SK-N-SH treated with all-trans-retinoic acid at 6 μM for 48 hours (cell line): ENCODE data around the gene NYAP2.

ENCODE experiments used
- ATAC-seq: fragments of 200-7000 bp; cut with Tn5 transposase; 3 replicates; pipeline ENCODE4 v1.9.1; 2020; ENCODE audit warnings: mild to moderate bottlenecking, moderate library complexity
- ARNTL ChIP-seq: fragments of 450-650 bp; formaldehyde crosslinking; IDR thresholded peaks from 2 replicates; pipeline ENCODE4 v1.5.0; 2020; ENCODE audit warnings: low read depth, mild to moderate bottlenecking, moderate library complexity, borderline replicate concordance
- BACH2 ChIP-seq: fragments of 250-450 bp; sonication (Bioruptor Pico); IDR thresholded peaks from 2 replicates; pipeline ENCODE4 v1.9.0; 2021; ENCODE audit warnings: mild to moderate bottlenecking, borderline replicate concordance
- CSDC2 ChIP-seq: fragments of 250-450 bp; sonication (Bioruptor Pico); IDR thresholded peaks from 2 replicates; pipeline ENCODE4 v1.5.0; 2020; ENCODE audit warnings: mild to moderate bottlenecking, moderate library complexity
- CSRNP3 ChIP-seq: fragments of 250-450 bp; sonication (Bioruptor Pico); IDR thresholded peaks from 2 replicates; pipeline ENCODE4 v1.5.1; 2021; ENCODE audit warnings: mild to moderate bottlenecking, moderate library complexity
- GLIS3 ChIP-seq: fragments of 250-450 bp; sonication (Bioruptor Pico); IDR thresholded peaks from 2 replicates; pipeline ENCODE4 v1.5.0; 2020; ENCODE audit warnings: mild to moderate bottlenecking, moderate library complexity
- ISL1 ChIP-seq: fragments of 250-450 bp; sonication (Bioruptor Pico); IDR thresholded peaks from 2 replicates; pipeline ENCODE4 v2.1.2; 2022; ENCODE audit warnings: mild to moderate bottlenecking, moderate library complexity
- POU6F1 ChIP-seq: fragments of 250-450 bp; sonication (Bioruptor Pico); IDR thresholded peaks from 2 replicates; pipeline ENCODE4 v1.8.0; 2021; ENCODE audit warnings: low read depth, mild to moderate bottlenecking, moderate library complexity, borderline replicate concordance
- PPARA ChIP-seq: fragments of 250-450 bp; sonication (Bioruptor Pico); IDR thresholded peaks from 2 replicates; pipeline ENCODE4 v1.5.0; 2020; ENCODE audit warnings: mild to moderate bottlenecking, borderline replicate concordance
- RARB ChIP-seq: fragments of 250-450 bp; sonication (Bioruptor Pico); IDR thresholded peaks from 2 replicates; pipeline ENCODE4 v1.8.0; 2021; ENCODE audit warnings: mild to moderate bottlenecking, moderate library complexity
- TCF4 ChIP-seq: fragments of 250-450 bp; sonication (Bioruptor Pico); IDR thresholded peaks from 2 replicates; pipeline ENCODE4 v1.8.0; 2021; ENCODE audit warnings: mild to moderate bottlenecking, moderate library complexity, borderline replicate concordance
- TOX ChIP-seq: fragments of 250-450 bp; sonication (Bioruptor Pico); IDR thresholded peaks from 2 replicates; pipeline ENCODE4 v1.8.0; 2021; ENCODE audit warnings: mild to moderate bottlenecking, moderate library complexity, borderline replicate concordance
- ZC3H10 ChIP-seq: fragments of 250-450 bp; sonication (Bioruptor Pico); IDR thresholded peaks from 2 replicates; pipeline ENCODE4 v1.5.1; 2021; ENCODE audit warnings: mild to moderate bottlenecking, moderate library complexity
- ZFP3 ChIP-seq: fragments of 250-450 bp; sonication (Bioruptor Pico); IDR thresholded peaks from 2 replicates; pipeline ENCODE4 v1.5.0; 2020; ENCODE audit warnings: mild to moderate bottlenecking, moderate library complexity
- ZFP30 ChIP-seq: fragments of 450-650 bp; formaldehyde crosslinking; IDR thresholded peaks from 2 replicates; pipeline ENCODE4 v1.5.0; 2022; ENCODE audit warnings: mild to moderate bottlenecking, moderate library complexity
- ZNF565 ChIP-seq: fragments of 450-650 bp; formaldehyde crosslinking; conservative IDR thresholded peaks from 2 replicates; pipeline ENCODE4 v1.5.0; 2020; ENCODE audit warnings: low read depth, mild to moderate bottlenecking, moderate library complexity
- ZNF70 ChIP-seq: fragments of 450-650 bp; formaldehyde crosslinking; IDR thresholded peaks from 2 replicates; pipeline ENCODE4 v1.5.0; 2020; ENCODE audit warnings: mild to moderate bottlenecking, moderate library complexity
- ZNF8 ChIP-seq: fragments of 450-650 bp; formaldehyde crosslinking; IDR thresholded peaks from 2 replicates; pipeline ENCODE4 v1.5.0; 2020; ENCODE audit warnings: mild to moderate bottlenecking, moderate library complexity
- TF ChIP-seq, protein P1 (sequence below): fragments of 250-450 bp; sonication (Bioruptor Pico); IDR thresholded peaks from 2 replicates; pipeline ENCODE4 v1.8.0; 2020; ENCODE audit warnings: mild to moderate bottlenecking, moderate library complexity, borderline replicate concordance
- TF ChIP-seq, protein P2 (sequence below): fragments of 250-450 bp; sonication (Bioruptor Pico); IDR thresholded peaks from 2 replicates; pipeline ENCODE4 v1.5.0; 2020; ENCODE audit warnings: mild to moderate bottlenecking, moderate library complexity

The NYAP2 gene

DNA sequence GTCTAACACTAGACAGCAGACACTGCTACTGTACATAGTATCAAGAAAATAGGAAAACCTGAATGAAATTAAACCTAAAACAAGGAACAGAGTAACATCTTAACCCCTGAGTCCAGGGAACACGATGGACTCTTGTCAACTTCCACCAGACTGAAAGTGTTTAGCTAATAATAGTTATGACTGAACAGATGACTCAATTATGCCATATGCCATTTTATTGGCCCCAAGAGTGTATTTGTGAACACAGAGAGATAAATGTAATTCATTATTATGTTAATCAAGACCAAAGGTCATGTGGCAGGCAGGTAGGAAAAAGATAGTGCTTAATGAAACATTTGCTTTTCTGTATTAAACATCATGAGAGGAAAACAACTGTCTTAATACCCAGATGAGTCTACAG is 58.0 kb downstream of the NYAP2 start:
- TF ChIP-seq ARNTL: no peak
- no peak for TF ChIP-seq CSDC2 (CRISPR knock-in tag)
- TF ChIP-seq RARB (CRISPR knock-in tag): no peak
- TF ChIP-seq ZFP3 (CRISPR knock-in tag): no peak
- no peak for TF ChIP-seq ISL1 (CRISPR knock-in tag)
- TF ChIP-seq CSRNP3: no peak
- ATAC-seq: no peak

DNA sequence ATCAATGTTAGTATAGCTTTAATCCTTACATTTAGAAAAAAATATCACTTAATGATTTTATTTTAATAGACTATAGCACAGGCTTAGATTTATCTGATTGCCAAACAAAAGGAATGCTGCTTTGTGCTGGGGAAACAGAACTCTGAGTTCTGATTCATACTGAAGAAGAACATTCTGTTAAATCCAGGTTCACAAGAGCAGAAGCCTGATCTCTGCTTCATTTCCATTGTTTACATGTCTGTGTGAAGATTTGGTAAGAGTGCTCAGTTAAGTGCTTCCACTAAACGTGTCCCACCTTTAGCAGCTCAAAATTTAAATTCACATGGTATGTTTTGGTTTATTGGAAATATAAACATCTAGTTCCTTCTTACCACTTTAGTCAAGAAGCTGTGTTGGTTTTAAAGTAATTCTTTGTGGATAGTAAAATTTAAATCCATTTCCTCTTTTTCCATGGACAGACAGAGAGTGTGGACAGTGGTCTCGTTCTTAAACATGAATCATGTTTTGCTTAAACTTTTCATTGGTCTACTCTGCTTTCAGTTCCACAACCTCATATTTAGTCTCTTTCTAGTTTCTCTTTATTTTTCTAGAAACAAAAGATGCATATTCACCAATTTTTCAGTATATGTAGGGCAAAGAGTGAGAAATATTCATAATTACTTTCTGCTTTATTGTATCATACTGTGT is 59.1 kb downstream of the NYAP2 start:
- ATAC-seq: no peak
- TF ChIP-seq CSDC2 (CRISPR knock-in tag): no peak
- TF ChIP-seq BACH2: no peak
- no peak for TF ChIP-seq ZFP30 (CRISPR knock-in tag)
- TF ChIP-seq PPARA (CRISPR knock-in tag): no peak
- no peak for TF ChIP-seq POU6F1 (CRISPR knock-in tag)
- TF ChIP-seq ARNTL: no peak
- TF ChIP-seq TOX (CRISPR knock-in tag): no peak
- no peak for TF ChIP-seq ZNF8 (CRISPR knock-in tag)
- TF ChIP-seq, protein P1, sequence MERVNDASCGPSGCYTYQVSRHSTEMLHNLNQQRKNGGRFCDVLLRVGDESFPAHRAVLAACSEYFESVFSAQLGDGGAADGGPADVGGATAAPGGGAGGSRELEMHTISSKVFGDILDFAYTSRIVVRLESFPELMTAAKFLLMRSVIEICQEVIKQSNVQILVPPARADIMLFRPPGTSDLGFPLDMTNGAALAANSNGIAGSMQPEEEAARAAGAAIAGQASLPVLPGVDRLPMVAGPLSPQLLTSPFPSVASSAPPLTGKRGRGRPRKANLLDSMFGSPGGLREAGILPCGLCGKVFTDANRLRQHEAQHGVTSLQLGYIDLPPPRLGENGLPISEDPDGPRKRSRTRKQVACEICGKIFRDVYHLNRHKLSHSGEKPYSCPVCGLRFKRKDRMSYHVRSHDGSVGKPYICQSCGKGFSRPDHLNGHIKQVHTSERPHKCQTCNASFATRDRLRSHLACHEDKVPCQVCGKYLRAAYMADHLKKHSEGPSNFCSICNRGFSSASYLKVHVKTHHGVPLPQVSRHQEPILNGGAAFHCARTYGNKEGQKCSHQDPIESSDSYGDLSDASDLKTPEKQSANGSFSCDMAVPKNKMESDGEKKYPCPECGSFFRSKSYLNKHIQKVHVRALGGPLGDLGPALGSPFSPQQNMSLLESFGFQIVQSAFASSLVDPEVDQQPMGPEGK: no peak
- no peak for TF ChIP-seq ISL1 (CRISPR knock-in tag)
- no peak for TF ChIP-seq ZNF70
- TF ChIP-seq ZNF565 (CRISPR knock-in tag): no peak

DNA sequence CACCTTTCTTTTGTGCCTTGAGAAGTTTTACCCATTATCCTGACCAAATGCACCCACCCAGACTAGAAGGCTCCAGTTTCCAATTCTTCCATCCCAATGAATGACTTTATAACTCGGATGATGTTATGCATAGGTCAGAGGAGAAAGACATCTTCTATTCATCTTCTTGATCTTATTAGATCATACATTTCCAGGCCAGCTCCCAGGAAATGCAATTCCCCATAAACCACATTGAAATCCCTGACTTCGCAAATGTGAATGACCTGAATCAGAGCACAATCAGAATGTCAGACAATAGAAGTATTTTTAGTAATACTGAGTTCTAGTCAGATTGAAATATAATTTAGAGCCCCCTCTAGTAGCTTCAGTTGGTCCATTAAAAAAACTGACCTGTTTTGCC is 62.9 kb downstream of the NYAP2 start:
- ATAC-seq: no peak
- TF ChIP-seq BACH2 (no peak), ARNTL (no peak), TCF4 (no peak), CSRNP3 (no peak), ZNF8 (CRISPR knock-in tag) (no peak), ZC3H10 (no peak), POU6F1 (CRISPR knock-in tag) (no peak), GLIS3 (CRISPR knock-in tag) (no peak), ZFP3 (CRISPR knock-in tag) (no peak), PPARA (CRISPR knock-in tag) (no peak), CSDC2 (CRISPR knock-in tag) (no peak)
- TF ChIP-seq, protein P2, sequence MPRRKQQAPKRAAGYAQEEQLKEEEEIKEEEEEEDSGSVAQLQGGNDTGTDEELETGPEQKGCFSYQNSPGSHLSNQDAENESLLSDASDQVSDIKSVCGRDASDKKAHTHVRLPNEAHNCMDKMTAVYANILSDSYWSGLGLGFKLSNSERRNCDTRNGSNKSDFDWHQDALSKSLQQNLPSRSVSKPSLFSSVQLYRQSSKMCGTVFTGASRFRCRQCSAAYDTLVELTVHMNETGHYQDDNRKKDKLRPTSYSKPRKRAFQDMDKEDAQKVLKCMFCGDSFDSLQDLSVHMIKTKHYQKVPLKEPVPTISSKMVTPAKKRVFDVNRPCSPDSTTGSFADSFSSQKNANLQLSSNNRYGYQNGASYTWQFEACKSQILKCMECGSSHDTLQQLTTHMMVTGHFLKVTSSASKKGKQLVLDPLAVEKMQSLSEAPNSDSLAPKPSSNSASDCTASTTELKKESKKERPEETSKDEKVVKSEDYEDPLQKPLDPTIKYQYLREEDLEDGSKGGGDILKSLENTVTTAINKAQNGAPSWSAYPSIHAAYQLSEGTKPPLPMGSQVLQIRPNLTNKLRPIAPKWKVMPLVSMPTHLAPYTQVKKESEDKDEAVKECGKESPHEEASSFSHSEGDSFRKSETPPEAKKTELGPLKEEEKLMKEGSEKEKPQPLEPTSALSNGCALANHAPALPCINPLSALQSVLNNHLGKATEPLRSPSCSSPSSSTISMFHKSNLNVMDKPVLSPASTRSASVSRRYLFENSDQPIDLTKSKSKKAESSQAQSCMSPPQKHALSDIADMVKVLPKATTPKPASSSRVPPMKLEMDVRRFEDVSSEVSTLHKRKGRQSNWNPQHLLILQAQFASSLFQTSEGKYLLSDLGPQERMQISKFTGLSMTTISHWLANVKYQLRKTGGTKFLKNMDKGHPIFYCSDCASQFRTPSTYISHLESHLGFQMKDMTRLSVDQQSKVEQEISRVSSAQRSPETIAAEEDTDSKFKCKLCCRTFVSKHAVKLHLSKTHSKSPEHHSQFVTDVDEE: no peak
- TF ChIP-seq, protein P1: no peak
